Activated T-cell treated with anti-CD3 and anti-CD28 coated beads for 24 hours (primary cell): ENCODE data around the gene ARHGAP42.

Experiments
- DNase-seq: peaks from one replicate; pipeline ENCODE4 v3.0.0-alpha.2; 2020; ENCODE audit warnings: low read depth

ARHGAP42 gene

DNA sequence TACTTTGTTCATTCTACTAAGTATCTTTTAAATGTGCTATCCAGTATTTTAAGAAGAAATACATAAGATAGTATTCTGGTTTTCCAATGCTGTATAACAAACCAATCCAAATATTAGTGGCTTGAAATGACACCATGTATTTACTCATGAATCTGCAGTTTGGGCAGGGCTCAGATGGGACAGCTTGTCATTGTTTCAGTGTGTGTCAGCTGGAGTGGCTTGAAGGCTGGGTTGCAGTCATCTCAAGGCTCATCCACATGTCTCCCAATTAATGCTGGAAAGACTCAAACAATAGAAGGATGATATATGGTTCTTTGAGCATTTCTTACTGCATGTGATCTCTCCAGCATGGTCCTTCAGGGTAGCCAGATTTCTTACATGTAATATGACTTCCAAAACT, 146.2 kb downstream of the ARHGAP42 start:
- DNase-seq, result no peak

DNA sequence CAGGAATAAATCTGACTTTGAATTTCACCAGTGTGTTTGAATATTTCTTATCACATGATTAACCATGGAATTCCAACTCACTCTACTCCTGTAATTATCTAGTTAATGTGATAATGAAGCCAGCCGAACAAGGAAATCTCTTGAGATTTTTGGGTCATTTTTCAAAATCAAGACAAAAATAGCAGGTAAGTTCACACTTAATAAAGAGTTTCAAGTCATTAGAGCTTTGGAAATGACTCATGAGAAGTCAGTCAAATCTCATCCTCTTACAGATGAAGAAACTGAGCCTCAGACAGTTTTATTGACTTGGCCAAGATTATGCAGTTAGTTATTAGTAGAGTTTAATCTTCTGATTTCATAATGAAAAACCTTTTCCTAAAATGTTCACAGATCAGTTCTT, 148.8 kb downstream of the ARHGAP42 start:
- DNase-seq, result no peak

GRCh38 chr11:100837311-100837710, 150.2 kb downstream of the ARHGAP42 start:
- DNase-seq, result no peak

DNA sequence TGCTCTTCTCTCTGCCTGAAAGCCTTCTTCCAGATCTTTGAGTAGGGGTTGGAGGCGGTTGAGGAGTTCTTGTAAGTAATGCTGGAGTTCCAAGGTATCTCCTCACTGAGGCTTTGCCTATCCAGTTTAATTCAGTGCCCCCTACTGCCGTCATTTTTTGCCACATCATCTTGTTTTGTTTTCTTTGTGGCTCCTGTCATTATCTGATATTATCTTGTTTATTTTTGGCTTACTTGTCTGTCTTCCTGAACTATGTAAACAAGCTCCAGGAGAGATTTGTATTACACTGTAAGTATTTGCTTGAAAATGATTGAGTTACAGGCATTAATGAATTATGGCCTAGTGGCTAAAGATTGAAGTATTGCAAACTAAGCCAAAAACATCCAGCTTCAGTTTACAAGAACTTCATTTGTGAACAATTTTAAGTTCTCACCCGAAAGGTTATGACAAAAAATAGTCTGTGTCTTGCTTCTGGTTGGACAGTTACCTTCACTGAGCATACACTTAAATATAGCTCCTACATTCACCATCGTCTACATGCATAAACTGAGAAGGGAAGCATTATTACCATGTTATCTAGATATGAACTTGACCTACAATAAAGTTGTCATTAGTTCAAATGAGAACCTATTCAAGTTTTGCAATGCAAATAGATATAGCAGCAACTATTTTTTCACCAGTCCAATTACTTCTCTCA, 154.8 kb downstream of the ARHGAP42 start:
- DNase-seq, result no peak

DNA sequence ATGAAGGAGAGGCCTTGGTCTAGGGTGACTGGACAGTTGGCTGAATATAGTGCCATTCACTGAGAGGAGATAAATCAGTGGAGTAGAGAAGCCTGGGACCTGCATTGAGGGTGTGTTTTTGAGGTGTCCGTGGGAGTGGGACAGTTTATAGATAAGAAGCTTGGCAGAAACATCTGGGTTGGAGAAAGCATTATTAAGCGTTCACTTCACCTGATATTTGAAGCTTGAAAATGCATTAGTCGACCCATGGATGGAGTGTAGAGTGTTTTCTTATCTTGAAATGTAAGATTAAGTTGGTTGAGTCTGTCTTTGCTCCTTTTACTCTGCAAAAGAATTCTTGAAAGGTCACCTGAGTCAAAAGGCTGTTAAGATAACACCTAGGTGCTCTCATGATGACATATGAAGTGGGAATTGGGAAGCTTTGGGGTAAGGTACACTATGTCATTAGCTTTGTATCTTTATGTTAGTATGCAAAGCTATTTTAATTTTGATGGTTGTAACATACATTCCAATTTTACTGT, 160.7 kb downstream of the ARHGAP42 start:
- DNase-seq, result no peak

DNA sequence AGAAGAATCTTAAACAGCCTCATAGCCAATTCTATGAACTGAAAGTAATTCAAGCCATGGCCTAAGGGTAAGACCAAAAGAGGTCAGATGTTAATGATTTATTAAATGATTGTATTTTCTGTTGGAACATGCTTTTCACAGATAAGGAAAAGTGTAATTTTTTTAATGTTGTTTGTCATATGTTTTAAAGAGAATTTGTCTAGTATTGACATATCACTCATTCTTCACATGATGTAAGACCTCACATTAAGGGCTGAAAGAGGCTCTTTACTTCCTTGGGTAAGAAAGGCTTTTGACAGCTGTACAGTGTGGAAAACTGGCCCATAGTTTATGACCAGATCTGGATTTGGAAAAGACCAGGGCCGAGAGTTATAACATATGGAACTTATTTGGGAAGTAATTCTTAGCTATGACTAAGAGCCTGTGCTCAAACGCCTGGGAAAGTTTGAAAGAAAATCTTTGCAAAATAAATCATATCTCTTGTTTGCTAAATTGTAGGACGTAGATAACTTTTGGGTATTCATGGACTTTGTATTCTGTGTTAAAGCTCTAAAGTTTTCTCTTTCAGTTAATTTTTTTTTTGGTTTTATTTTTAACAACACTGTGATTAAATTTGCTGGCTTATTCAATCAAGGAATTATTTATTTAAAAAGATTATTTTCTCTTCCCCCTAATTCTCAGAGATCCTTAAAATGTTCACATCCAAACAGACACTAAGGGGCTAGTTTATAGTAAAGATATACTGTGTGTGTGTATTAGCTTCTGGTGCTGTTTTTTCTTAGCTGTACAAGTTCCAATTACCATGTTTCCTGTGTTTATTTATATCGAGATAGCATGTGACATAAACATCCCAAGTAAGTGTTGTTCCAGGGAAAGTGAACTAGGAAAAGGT, 162.2 kb downstream of the ARHGAP42 start:
- DNase-seq, result no peak

DNA sequence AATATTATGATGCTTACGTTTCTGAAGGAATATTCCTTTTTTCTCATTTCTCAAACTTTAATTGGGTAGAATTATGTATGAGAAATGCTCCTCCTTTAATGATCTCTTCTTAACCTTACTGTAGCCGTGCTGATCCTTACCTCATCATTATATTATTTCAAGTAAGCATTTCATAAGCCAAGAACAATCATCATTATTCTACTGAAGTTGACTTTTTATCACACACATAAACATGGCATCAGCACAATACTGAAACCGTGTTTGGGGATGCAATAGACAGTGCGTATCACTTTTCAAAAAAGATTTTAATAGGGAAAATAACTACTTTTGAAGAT, 162.8 kb downstream of the ARHGAP42 start:
- DNase-seq, result no peak

GRCh38 chr11:100851147-100851546, 164.1 kb downstream of the ARHGAP42 start:
- no peak for DNase-seq

DNA sequence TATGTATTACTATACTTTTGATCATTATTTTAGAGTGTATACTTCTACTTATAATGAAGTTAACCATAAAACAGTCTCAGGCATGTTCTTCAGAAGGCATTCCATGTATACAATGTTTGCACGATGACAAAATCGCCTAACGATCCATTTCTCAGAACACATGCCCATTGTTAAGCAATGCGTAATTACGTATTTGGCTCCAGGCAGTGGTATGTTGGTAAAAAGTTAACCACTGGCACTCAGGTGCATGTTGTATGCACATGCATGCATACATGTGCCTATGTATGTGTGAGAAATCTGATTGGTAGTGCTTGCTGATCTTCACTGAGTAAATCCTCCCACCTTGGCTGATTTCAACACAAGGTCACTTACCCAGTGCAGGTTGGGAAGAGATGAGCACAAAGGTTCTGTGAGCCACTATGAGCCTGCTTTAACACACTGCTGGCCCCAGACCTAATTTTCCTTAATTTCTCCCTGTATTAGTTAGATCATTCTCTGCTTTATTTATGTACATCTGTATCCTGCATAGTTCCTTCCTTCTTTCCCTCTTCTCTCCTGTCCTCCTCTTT, 164.6 kb downstream of the ARHGAP42 start:
- no peak for DNase-seq

GRCh38 chr11:100855466-100856067, 168.5 kb downstream of the ARHGAP42 start:
- DNase-seq, result no peak

DNA sequence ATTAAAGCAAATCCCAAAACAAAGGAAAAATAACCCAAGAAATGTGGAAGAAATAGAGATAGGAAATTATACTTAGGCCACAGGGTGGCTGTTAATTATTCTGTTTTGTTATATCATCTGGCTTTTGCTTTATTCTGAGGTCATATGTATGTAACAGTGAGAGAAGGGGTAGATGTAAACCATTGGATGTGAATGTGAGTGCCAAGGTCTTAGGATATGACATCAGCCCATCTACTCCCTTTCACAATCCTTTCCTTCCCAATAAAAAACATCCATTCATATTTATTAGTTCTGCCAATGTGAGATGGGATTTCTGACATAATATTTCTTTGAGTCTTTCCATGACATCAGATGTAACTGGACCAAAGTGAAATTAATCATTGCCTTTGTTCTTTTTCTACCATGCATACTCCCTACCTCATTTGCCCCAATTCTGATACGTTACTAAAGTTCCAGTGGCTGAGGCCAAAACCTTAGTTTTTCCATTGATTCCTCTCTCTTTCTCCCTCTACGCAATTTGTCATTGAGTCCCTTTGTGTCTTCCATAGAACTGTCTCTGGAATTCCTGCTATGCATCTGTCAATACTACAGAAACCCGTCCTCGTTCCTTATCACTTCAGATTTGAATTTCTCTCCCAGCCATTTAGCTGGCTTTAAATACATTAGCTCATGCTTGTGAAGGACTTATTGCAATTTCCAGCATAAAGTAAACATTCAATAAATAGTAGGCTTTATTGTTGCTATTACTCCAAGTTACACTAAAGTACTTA, 170.3 kb downstream of the ARHGAP42 start:
- DNase-seq, result no peak

- no peak for DNase-seq
Observed at GRCh38 chr11:100860318-100861155, 173.4 kb downstream of the ARHGAP42 start.

DNA sequence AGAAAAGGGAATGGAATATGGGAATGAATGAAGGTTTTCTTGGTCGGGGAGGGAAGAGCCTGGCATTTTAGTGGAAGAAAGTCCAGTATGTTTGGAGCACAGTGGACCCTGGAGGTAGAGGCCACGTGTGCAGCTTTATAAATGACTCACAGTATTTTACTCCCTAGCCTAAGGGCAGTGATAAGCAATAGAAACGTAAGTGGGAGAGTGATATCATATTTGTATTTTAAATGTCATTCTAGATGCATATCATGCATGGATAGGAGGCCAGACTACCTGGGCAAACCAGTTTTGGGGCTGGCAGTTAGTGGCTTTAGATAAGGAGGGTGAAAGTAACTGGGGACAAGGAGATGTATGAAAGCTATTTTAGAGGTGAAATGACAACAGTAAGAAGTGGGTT, 174.1 kb downstream of the ARHGAP42 start:
- no peak for DNase-seq

DNA sequence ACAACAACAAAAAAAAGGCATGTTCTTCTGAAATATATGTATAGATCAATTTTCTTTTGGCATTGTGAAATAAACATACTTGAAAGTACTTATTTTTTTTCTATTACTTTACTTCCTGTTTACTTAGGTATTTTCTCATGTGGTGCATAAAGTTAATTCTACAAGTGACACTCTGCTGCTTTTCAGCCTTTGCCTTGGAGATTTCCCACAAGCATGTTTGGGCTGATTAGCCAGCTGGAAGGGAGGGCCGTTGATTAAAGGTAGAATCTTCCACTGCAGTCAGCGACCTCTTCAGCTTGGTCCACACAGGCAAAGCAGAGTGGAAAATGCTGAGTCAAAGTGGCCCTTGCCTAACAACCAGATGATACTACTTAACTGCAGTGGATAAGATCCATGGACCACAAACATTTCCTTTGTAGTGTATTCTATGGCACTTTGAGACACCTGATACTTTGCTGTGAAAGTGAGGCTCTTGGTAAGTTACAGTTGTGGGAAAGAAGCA, 176.0 kb downstream of the ARHGAP42 start:
- DNase-seq, result no peak

DNA sequence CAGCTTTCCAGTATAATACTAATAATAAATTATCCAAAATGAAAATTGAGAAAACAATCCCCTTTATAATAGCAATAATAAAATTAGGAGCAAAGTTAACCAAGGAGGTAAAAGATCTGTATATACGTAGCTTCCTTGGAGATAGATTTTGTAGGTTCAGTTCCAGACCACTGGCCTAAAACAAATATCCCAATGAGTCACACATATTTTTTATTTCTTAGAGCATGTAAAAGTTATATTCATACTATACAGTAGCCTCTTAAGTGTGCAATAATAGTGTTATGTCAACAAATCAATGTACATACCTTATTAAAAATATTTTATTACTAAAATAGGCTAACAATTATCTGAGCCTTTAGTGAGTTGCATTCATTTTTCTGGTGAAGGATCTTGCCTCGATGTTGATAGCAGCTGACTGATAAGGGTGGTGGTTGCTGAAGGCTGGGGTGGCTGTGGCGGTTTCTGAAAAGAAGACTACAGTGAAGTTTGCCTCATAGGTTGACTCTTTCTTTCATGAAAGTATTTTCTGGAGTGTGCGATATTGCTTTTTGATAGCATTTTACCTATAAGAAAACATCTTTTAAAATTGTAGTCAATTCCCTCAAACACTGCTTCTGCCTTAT, 178.5 kb downstream of the ARHGAP42 start:
- no peak for DNase-seq

GRCh38 chr11:100866453-100866852, 179.4 kb downstream of the ARHGAP42 start:
- DNase-seq, result no peak

- no peak for DNase-seq
Observed at GRCh38 chr11:100867606-100868005, 180.5 kb downstream of the ARHGAP42 start.

DNA sequence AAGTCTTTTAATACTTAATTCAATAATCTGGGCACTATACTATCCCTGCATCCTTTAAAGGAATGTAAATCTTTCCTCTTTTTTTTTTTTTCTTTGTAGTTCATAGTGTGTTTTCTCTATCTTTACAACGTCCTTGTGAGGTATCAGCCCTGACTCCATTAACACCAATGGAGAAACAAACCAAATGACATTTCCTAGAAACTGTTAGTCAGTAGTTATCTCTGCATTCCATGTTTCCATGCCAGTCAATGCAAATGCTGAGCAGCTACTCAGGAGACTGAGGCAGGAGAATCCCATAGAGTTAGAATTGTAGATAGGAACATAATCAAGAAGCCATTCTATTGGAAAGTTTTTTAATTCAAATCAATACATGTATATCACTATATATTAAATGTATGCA, 182.2 kb downstream of the ARHGAP42 start:
- no peak for DNase-seq

DNA sequence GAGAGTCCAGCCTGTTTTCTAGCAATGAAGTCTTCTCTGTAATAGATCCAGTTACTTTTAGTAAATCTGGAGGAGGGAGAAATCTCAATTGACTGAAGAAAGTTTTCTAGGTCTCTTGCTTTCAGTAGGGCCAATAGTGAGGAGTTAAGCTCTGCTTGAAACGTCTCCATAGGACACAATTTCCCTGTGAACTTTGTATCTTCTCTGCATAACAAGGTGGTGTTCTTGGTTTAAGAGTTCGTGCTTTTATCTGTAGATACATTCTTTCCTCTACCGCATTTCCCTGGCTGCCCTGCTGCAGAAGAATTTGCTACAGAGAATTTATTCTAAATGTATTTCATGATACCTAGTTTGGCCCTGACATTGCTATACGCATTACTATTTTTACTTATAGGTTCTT, 183.1 kb downstream of the ARHGAP42 start:
- no peak for DNase-seq
